Neural progenitor cell (in vitro differentiated cells): ENCODE data around the gene RIMS1.

Experiments used
- CTCF ChIP-seq: fragments of 200-600 bp; sonication (generic); IDR thresholded peaks from 2 replicates; pipeline ENCODE4 v1.5.1; 2017; ENCODE audit warnings: antibody characterized with exemption, mild to moderate bottlenecking
- EZH2 ChIP-seq: fragments of 200-600 bp; sonication (generic); IDR thresholded peaks from 2 replicates; pipeline ENCODE4 v1.6.1; 2017; ENCODE audit warnings: antibody characterized with exemption, mild to moderate bottlenecking, moderate library complexity
- EZH2phosphoT487 ChIP-seq: fragments of 200-600 bp; sonication (generic); IDR thresholded peaks from 2 replicates; pipeline ENCODE4 v1.6.1; 2017; ENCODE audit warnings: antibody characterized with exemption

- TF ChIP-seq CTCF (no peak), EZH2 (no peak), EZH2phosphoT487 (no peak)
These were observed 464.0 kb downstream of the RIMS1 start for GRCh38 chr6:72350296-72350881.
